K562 (cell line): ENCODE measurements around the gene PIP5KL1. TPM values are rescaled to one million over a fixed set of nuclear protein-coding genes. Genes with fewer than 3 reads are reported as not detected.
A peak's percentile ranks its signal among the peaks of the same experiment; 100 is the strongest.

Source experiments
- ATAC-seq: fragments of 200-7000 bp; cut with Tn5 transposase; 3 replicates; pipeline ENCODE4 v1.9.1; 2020; ENCODE audit warnings: moderate library complexity
- BruUV-seq: library from RNA; stranded (reverse); fragments of 400-500 nt; replicated peaks from 2 replicates; lab custom pipeline; 2021; lab: Mats Ljungman, UMichigan
- CTCF ChIA-PET: fragments of 300-600 bp; formaldehyde crosslinking; extraction: SDS; loops from one replicate; lab custom pipeline; 2021; ENCODE audit warnings: low intra/inter-chr PET ratio; lab: Yijun Ruan, JAX
- POLR2A ChIA-PET: fragments of 300-600, 350-650 bp; sonication (Branson Sonifier 250); formaldehyde crosslinking; extraction: SDS; loops from one replicate; lab custom pipeline; 2021; ENCODE audit warnings: antibody characterized with exemption, inconsistent platforms; lab: Yijun Ruan, JAX
- DNase-seq, 4 experiments: peaks; one replicate each; pipeline versions ENCODE4 v3.0.0 to v3.0.0-alpha.2; 2011 to 2018; ENCODE audit warnings: low spot score in 3 of 4, mixed read lengths in 3 of 4; ENCODE audit errors: extremely low read depth in 1 of 4
- FAIRE-seq: peaks from 2 replicates; lab custom pipeline; 2011; peaks lifted over from hg19 to GRCh38; lab: Jason Lieb, UNC
- H2AFZ ChIP-seq: 2 replicates; pipeline ENCODE4 v1.6.0; 2011; ENCODE audit warnings: low read depth, low read length, control low read depth, inconsistent platforms
- H3K27ac ChIP-seq: fragments of 200-600 bp; 3 replicates; pipeline ENCODE4 v1.8.0; 2011; ENCODE audit warnings: low read depth, mild to moderate bottlenecking, control low read depth, inconsistent platforms, low read length, moderate library complexity, mixed read lengths; ENCODE audit errors: extremely low read depth
- H3K27me3 ChIP-seq, 2 experiments: fragments of 300-600 bp in 1 of 2; 2 replicates in 1 of 2; 3 replicates in 1 of 2; pipeline versions ENCODE4 v1.6.0 to v1.8.0; 2011; ENCODE audit warnings: inconsistent platforms in 2 of 2, low read length in 2 of 2, mild to moderate bottlenecking in 1 of 2, mixed read lengths in 1 of 2, moderate library complexity in 1 of 2; ENCODE audit not compliant: control insufficient read depth in 2 of 2, insufficient read depth in 2 of 2
- H3K36me3 ChIP-seq: fragments of 300-600 bp; 3 replicates; pipeline ENCODE4 v1.8.0; 2011; ENCODE audit warnings: mild to moderate bottlenecking, low read length, inconsistent platforms; ENCODE audit not compliant: control insufficient read depth, insufficient read depth
- H3K4me1 ChIP-seq, 2 experiments: fragments of 200-600 bp in 1 of 2; replicated peaks in 1 of 2; 2 replicates in 1 of 2; 3 replicates in 1 of 2; pipeline versions ENCODE4 v1.5.1 to v1.8.0; 2011; ENCODE audit warnings: inconsistent platforms in 2 of 2, low read length in 2 of 2, mild to moderate bottlenecking in 1 of 2, mixed read lengths in 1 of 2, moderate library complexity in 1 of 2; ENCODE audit not compliant: control insufficient read depth in 2 of 2, insufficient read depth in 2 of 2
- H3K4me2 ChIP-seq: 2 replicates; pipeline ENCODE4 v1.6.1; 2011; ENCODE audit warnings: low read length, control low read depth, inconsistent platforms, mixed read lengths; ENCODE audit not compliant: insufficient read depth
- H3K4me3 ChIP-seq: fragments of 200-600 bp; sonication (generic), shearing (Covaris generic); 2 replicates; pipeline ENCODE4 v1.5.1; 2016; ENCODE audit warnings: control low read depth, inconsistent platforms
- H3K79me2 ChIP-seq: fragments of 200-600 bp; 3 replicates; pipeline ENCODE4 v1.8.0; 2011; ENCODE audit warnings: low read length, inconsistent platforms; ENCODE audit not compliant: control insufficient read depth, insufficient read depth
- H3K9ac ChIP-seq, 2 experiments: 2 replicates each; pipeline versions ENCODE4 v1.6.0 to v1.6.1; 2011; ENCODE audit warnings: low read depth in 2 of 2, low read length in 2 of 2, control low read depth in 1 of 2, inconsistent platforms in 1 of 2, mild to moderate bottlenecking in 1 of 2, mixed read lengths in 1 of 2; ENCODE audit not compliant: insufficient read depth in 1 of 2
- H3K9me1 ChIP-seq: one replicate; pipeline ENCODE4 v1.6.0; 2011; ENCODE audit warnings: inconsistent platforms, mild to moderate bottlenecking, low read length, moderate library complexity; ENCODE audit not compliant: control insufficient read depth, insufficient read depth
- H3K9me3 ChIP-seq: replicated peaks from 2 replicates; pipeline ENCODE4 v1.5.1; 2011; ENCODE audit warnings: low read depth, low read length, inconsistent platforms; ENCODE audit not compliant: control insufficient read depth, insufficient read depth
- H4K20me1 ChIP-seq: replicated peaks from 2 replicates; pipeline ENCODE4 v1.6.1; 2011; ENCODE audit warnings: low read length, inconsistent platforms, mixed read lengths; ENCODE audit not compliant: control insufficient read depth, insufficient read depth
- AFF4 ChIP-seq: sonication (generic); formaldehyde crosslinking; IDR thresholded peaks from 2 replicates; pipeline ENCODE4 v1.8.0; 2023; ENCODE audit warnings: mild to moderate bottlenecking, missing genetic modification reagents
- CREB1 ChIP-seq, 2 experiments: sonication (generic) in 1 of 2; formaldehyde crosslinking in 1 of 2; IDR thresholded peaks; 2 replicates each; pipeline versions ENCODE4 v1.6.1 to v1.8.0; 2012 to 2022; ENCODE audit warnings: inconsistent platforms in 1 of 2, mild to moderate bottlenecking in 1 of 2, missing genetic modification reagents in 1 of 2, moderate library complexity in 1 of 2
- ESRRA ChIP-seq: fragments of 450-650 bp; IDR thresholded peaks from 2 replicates; pipeline ENCODE4 v1.6.1; 2014; ENCODE audit warnings: low read depth, mild to moderate bottlenecking, moderate library complexity, borderline replicate concordance
- JUND ChIP-seq, 2 experiments: IDR thresholded peaks; 2 replicates in 1 of 2; 3 replicates in 1 of 2; pipeline ENCODE4 v1.6.1; 2011; ENCODE audit warnings: borderline replicate concordance in 2 of 2, low read depth in 2 of 2, low read length in 2 of 2, improper control_type of control experiment in 1 of 2, missing biosample characterization in 1 of 2, missing genetic modification characterization in 1 of 2, missing genetic modification reagents in 1 of 2
- NRF1 ChIP-seq, 2 experiments: fragments of 450-650 bp; IDR thresholded peaks in 1 of 2; conservative IDR thresholded peaks in 1 of 2; 2 replicates each; pipeline ENCODE4 v1.6.1; 2014; ENCODE audit warnings: mild to moderate bottlenecking in 2 of 2
- RB1 ChIP-seq: fragments of 450-650 bp; IDR thresholded peaks from 2 replicates; pipeline ENCODE4 v1.6.1; 2017; ENCODE audit warnings: low read depth, mild to moderate bottlenecking
- SP1 ChIP-seq: sonication (generic); formaldehyde crosslinking; IDR thresholded peaks from 2 replicates; pipeline ENCODE4 v1.8.1; 2022; ENCODE audit warnings: mild to moderate bottlenecking, missing genetic modification reagents
- THAP7 ChIP-seq: fragments of 250-450 bp; sonication (Bioruptor Pico); IDR thresholded peaks from 2 replicates; pipeline ENCODE4 v1.5.0; 2021
- ZBTB11 ChIP-seq, 3 experiments: fragments of 200-800 bp in 1 of 3; fragments of 250-450 bp in 1 of 3; fragments of 450-650 bp in 1 of 3; sonication (Bioruptor Pico) in 1 of 3; sonication (Bioruptor generic) in 1 of 3; formaldehyde crosslinking in 1 of 3; IDR thresholded peaks; 2 replicates each; pipeline versions ENCODE4 v1.6.1 to v1.8.0; 2016 to 2022; ENCODE audit warnings: mild to moderate bottlenecking in 2 of 3, missing genetic modification characterization in 2 of 3, missing compliant biosample characterization in 1 of 3, moderate library complexity in 1 of 3
- ZC3H11A ChIP-seq: IDR thresholded peaks from 2 replicates; pipeline ENCODE4 v1.6.1; 2012; ENCODE audit warnings: low read depth, low read length, improper control_type of control experiment
- WGBS: fragments of 100-300 bp; shearing (Covaris generic); methylation state at CpG from one replicate; pipeline ENCODE4 v1.1.6; 2016; ENCODE audit warnings: low coverage, mixed read lengths; ENCODE audit not compliant: insufficient coverage; ENCODE audit errors: missing lambda C conversion rate; 5-methylcytosine and 5-hydroxymethylcytosine counted together
- in situ Hi-C: fragments of 300-500 bp; cut with MboI; formaldehyde crosslinking; loops from 4 replicates; pipeline ENCODE4 v1.15.0; 2018; ENCODE audit warnings: inconsistent platforms, mixed read lengths
- intact Hi-C: fragments of 100-400 bp; cut with micrococcal nuclease; formaldehyde crosslinking; loops from 2 replicates; pipeline ENCODE4 v1.14.2; 2022
- polyA plus RNA-seq, 8 experiments: library from polyadenylated mRNA; depleted of rRNA in 4 of 8; stranded (reverse) in 5 of 8; unstranded in 3 of 8; fragments of >200 nt; fragmentation: Nextera tagmentation in 2 of 8; fragmentation: Illumina TruSeq in 1 of 8; extraction: Ambion mirVana in 2 of 8; extraction: Trizol in 1 of 8; gene quantifications; 2 replicates each; pipeline versions ENCODE4 v1.2.1 to v1.2.3, GENCODE V29; 2011 to 2014; ENCODE audit warnings: inconsistent platforms in 1 of 8, missing spikeins in 1 of 8
- total RNA-seq, 7 experiments: library from RNA; depleted of rRNA in 6 of 7; stranded (reverse); fragments of >200 nt in 6 of 7; fragmentation: Illumina TruSeq in 2 of 7; extraction: Trizol in 2 of 7; gene quantifications; 2 replicates each; pipeline versions ENCODE4 v1.2.1 to v1.2.3, GENCODE V29; 2011 to 2021; ENCODE audit warnings: low replicate concordance in 1 of 7

The PIP5KL1 gene
- total and polyA plus RNA-seq, 9 of the 15 experiments (the other 6 are each of a cell fraction or from before 2014, with no cell fraction given) = 0.18 to 4.8 (median 1.2) TPM

GRCh38 chr9:127921557-127922120 is 8.9 kb downstream of the PIP5KL1 start:
- WGBS = 14% methylated on average over 38 of the region's 45 CpGs
- CTCF ChIA-PET = interaction anchor here (0.6 to 4.3 kb wide), 8 partner anchors 60 to 590 kb away, joined by 3 to 34 read pairs (median 3); partner anchors contain the start of gene TOR2A
- Histone ChIP-seq H2AFZ (peak overlapping the region; percentile 32), H3K9ac (0 out of 4 replicates have a peak overlapping the region, but pooled peaks of 1 of the 2 experiments have one; percentile 40), H3K27me3 (no peaks in the 10 kb centered on the region), H3K9me3 (no peaks in the 10 kb centered on the region), H3K36me3 (no peaks in the 10 kb centered on the region), H3K4me3 (no peak overlapping the region), H3K4me1 (peaks cover 27 to 45% of the 10 kb centered on the region in 2 experiments), H3K4me2 (peak overlapping the region; percentile 53; the same call in 1 of the 2 replicates), H3K9me1 (no peaks in the 10 kb centered on the region), H3K27ac (no peak overlapping the region), H3K79me2 (peaks cover 1% of the 10 kb centered on the region), H4K20me1 (no peaks in the 10 kb centered on the region)
- in situ Hi-C loops (loop anchor here (10.0 to 25.0 kb wide), 2 partner anchors 707 to 984 kb away; no protein-coding TSS in a partner anchor), intact Hi-C loops (loop anchor here (1.0 to 5.0 kb wide), 2 partner anchors 186 to 329 kb away; partner anchors contain the start of gene TOR2A)
- BruUV-seq = no TSS peak
- peak; percentile 50 for ATAC-seq
- DNase-seq = peak; percentile 72 to 86 (median 76)
- POLR2A ChIA-PET = interaction anchor here (0.6 to 0.7 kb wide), 3 partner anchors 187 to 335 kb away, joined by 3 read pairs; partner anchors contain the start of gene TOR2A
- peak; percentile 79 for FAIRE-seq
- TF ChIP-seq ZBTB11 (CRISPR knock-in tag; IDR thresholded peaks at IDR 0.05) = no peak
- no peak for TF ChIP-seq ESRRA
- peak; percentile 32; the same call in 1 of the 2 replicates for TF ChIP-seq SP1 (CRISPR knock-in tag)
- TF ChIP-seq JUND (IDR thresholded peaks at IDR 0.05; ENCODE audit: borderline replicate concordance, low read depth, low read length) = peak; percentile 49; the same call in 1 of the 2 replicates
- TF ChIP-seq JUND (tag; IDR thresholded peaks at IDR 0.05; ENCODE audit: borderline replicate concordance, low read depth, low read length) = no peak
- 0 out of 2 replicates have a peak, but pooled peaks have one; percentile 34 for TF ChIP-seq CREB1 (IDR thresholded peaks at IDR 0.05)
- peak; percentile 30; the same call in 1 of the 2 replicates for TF ChIP-seq CREB1 (CRISPR knock-in tag; IDR thresholded peaks at IDR 0.05)
- TF ChIP-seq AFF4 (CRISPR knock-in tag) = 0 out of 2 replicates have a peak, but pooled peaks have one; percentile 20
- peak; percentile 56; the same call in 1 of the 2 replicates for TF ChIP-seq RB1
- TF ChIP-seq THAP7 = no peak
- TF ChIP-seq ZC3H11A = 0 out of 2 replicates have a peak, but pooled peaks have one; percentile 22
- TF ChIP-seq NRF1 (conservative IDR thresholded peaks at IDR 0.05 in 1 of 2, IDR thresholded peaks at IDR 0.05 in 1 of 2) = peak in 1 of 2 experiments; percentile 14; a peak in 1 of 4 replicates
